Measurements from ENCODE around the gene TRIM49B.
"Not testable (repeated sequence)": the region's sequence is repeated elsewhere in the genome, so short reads cannot be mapped to it uniquely, and the experiment has no call there.

TRIM49B gene

DNA sequence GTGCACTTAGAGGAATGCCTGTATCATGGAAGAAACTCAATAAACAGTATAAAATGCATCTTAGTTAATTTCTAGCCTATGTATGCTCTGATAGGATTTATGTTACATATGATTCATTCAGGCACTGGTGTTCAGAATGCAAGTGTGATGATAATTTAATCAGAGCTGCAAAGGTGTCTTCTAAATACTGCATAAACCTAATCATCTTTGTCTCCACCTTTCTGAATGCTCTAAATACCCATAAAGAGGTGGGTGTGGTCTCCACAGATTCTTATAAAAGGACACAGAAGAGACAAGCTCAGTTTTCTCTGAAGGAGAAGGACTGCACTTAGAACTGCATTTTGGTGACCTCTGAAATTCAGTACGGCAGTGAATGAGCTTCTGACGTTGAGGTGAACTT, at the start of gene TRIM49B:
TRIM49B (plus strand) TSS at position 301 of the 400 bp plus-strand sequence. CDS start 2,777 bp downstream, outside the sequence.
- H2AFZ ChIP-seq (ENCODE audit: low read depth, low read length); H3K4me1 ChIP-seq (ENCODE audit: low read length); H3K4me2 ChIP-seq (ENCODE audit: low read length); H3K9ac ChIP-seq (ENCODE audit: low read length); H3K9me3 ChIP-seq (ENCODE audit: insufficient read depth, low read length); H3K27me3 ChIP-seq (ENCODE audit: low read depth, low read length); H3K27ac ChIP-seq (ENCODE audit: low read length); H4K20me1 ChIP-seq (ENCODE audit: insufficient read depth, low read length); H3K79me2 ChIP-seq (ENCODE audit: low read length); H3K4me3 ChIP-seq (ENCODE audit: low read length); H3K36me3 ChIP-seq (replicated peaks; ENCODE audit: low read depth, low read length): not testable (repeated sequence)

DNA sequence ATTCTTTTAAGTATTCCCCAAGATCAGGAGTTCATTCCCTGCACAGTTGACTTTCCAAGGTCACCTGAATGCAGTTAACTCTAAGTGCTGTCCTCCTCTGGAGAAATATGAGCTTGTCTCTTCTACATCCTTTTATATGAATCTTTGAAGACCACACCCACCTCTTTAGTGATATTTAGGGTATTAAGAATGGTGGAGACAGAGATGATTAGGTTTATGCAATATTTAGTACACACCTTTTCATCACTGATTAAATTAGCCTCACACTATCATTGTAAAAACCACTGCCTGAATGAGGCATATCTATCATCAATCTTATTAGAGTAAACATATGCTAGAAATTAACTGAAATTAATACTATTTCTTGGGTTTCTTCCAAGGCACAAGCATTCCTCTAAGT, 44.8 kb upstream of the TRIM49B start, which contains the start of gene TRIM51G:
TRIM51G (minus strand) TSS at position 101 of the 400 bp plus-strand sequence. CDS start 2,190 bp downstream, outside the sequence.
- H3K4me2 ChIP-seq (ENCODE audit: low read length); H3K79me2 ChIP-seq (ENCODE audit: low read length); H3K4me3 ChIP-seq (ENCODE audit: low read length); H3K9me3 ChIP-seq (ENCODE audit: insufficient read depth, low read length); H3K36me3 ChIP-seq (replicated peaks; ENCODE audit: low read depth, low read length); H4K20me1 ChIP-seq (ENCODE audit: insufficient read depth, low read length); H3K27ac ChIP-seq (ENCODE audit: low read length); H3K4me1 ChIP-seq (ENCODE audit: low read length); H3K27me3 ChIP-seq (ENCODE audit: low read depth, low read length); H3K9ac ChIP-seq (ENCODE audit: low read length); H2AFZ ChIP-seq (ENCODE audit: low read depth, low read length): not testable (repeated sequence)

DNA sequence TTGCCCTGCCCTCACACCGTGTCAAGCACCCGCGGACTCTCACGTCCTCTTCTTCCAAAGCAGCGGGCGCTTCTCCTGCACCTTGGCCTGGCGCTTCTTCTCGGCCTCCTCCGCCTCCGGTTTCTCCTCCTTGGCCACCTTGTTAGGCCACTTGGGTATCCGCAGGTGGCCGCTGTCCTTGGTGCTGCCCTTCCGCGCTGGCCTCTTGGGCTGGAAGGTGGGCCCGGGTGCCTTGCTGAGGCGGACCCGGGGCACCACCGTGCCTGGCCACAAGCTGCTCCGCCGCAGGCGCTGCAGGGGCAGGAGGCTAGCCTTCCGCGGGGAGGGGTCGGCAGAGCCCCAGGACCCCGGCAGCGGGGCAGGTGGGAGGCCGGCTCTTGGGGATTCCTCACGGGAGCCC, 19.6 kb downstream of the TRIM49B start:
- H3K4me3 ChIP-seq (ENCODE audit: low read length); H3K27me3 ChIP-seq (ENCODE audit: low read depth, low read length); H3K36me3 ChIP-seq (replicated peaks; ENCODE audit: low read depth, low read length); H3K4me1 ChIP-seq (ENCODE audit: low read length); H4K20me1 ChIP-seq (ENCODE audit: insufficient read depth, low read length); H2AFZ ChIP-seq (ENCODE audit: low read depth, low read length); H3K4me2 ChIP-seq (ENCODE audit: low read length); H3K9ac ChIP-seq (ENCODE audit: low read length); H3K79me2 ChIP-seq (ENCODE audit: low read length); H3K9me3 ChIP-seq (ENCODE audit: insufficient read depth, low read length); H3K27ac ChIP-seq (ENCODE audit: low read length): not testable (repeated sequence)

GRCh38 chr11:49049821-49050220, 21.2 kb downstream of the TRIM49B start:
- not testable (repeated sequence) for H2AFZ ChIP-seq (ENCODE audit: low read depth, low read length); H3K9ac ChIP-seq (ENCODE audit: low read length); H4K20me1 ChIP-seq (ENCODE audit: insufficient read depth, low read length); H3K27ac ChIP-seq (ENCODE audit: low read length); H3K4me3 ChIP-seq (ENCODE audit: low read length); H3K36me3 ChIP-seq (replicated peaks; ENCODE audit: low read depth, low read length); H3K4me2 ChIP-seq (ENCODE audit: low read length); H3K9me3 ChIP-seq (ENCODE audit: insufficient read depth, low read length); H3K27me3 ChIP-seq (ENCODE audit: low read depth, low read length); H3K4me1 ChIP-seq (ENCODE audit: low read length); H3K79me2 ChIP-seq (ENCODE audit: low read length)

- H3K27me3 ChIP-seq (ENCODE audit: low read depth, low read length); H3K4me1 ChIP-seq (ENCODE audit: low read length); H2AFZ ChIP-seq (ENCODE audit: low read depth, low read length); H3K79me2 ChIP-seq (ENCODE audit: low read length); H3K36me3 ChIP-seq (replicated peaks; ENCODE audit: low read depth, low read length); H3K27ac ChIP-seq (ENCODE audit: low read length); H4K20me1 ChIP-seq (ENCODE audit: insufficient read depth, low read length); H3K4me2 ChIP-seq (ENCODE audit: low read length); H3K9ac ChIP-seq (ENCODE audit: low read length); H3K4me3 ChIP-seq (ENCODE audit: low read length); H3K9me3 ChIP-seq (ENCODE audit: insufficient read depth, low read length): not testable (repeated sequence)
Observed at GRCh38 chr11:49059012-49059411, 30.4 kb downstream of the TRIM49B start, which contains the start of gene TRIM64C. TRIM64C (minus strand) TSS chr11:49059112; CDS start chr11:49059112, 0 bp downstream.

DNA sequence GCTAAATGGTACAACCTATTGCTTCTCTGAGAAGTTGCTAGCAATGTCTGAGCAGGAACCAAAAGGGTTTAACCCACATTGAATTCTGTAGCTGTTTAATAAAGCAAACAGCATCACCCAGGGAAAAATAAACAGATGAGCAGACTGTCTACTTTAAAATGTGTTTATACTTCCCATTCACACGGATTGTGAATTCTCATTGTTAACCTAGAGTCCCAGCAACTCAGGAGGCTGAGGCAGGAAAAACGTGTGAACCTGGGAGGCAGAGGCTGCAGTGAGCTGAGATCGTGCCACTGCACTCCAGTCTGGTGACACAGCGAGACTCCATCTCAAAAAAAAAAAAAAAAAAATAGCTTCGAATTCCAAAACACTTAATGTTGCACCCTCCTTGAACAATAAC, 41.3 kb downstream of the TRIM49B start:
- H3K4me2 ChIP-seq (ENCODE audit: low read length); H3K9me3 ChIP-seq (ENCODE audit: insufficient read depth, low read length); H2AFZ ChIP-seq (ENCODE audit: low read depth, low read length); H3K9ac ChIP-seq (ENCODE audit: low read length); H3K4me1 ChIP-seq (ENCODE audit: low read length); H3K27ac ChIP-seq (ENCODE audit: low read length); H4K20me1 ChIP-seq (ENCODE audit: insufficient read depth, low read length); H3K36me3 ChIP-seq (replicated peaks; ENCODE audit: low read depth, low read length); H3K79me2 ChIP-seq (ENCODE audit: low read length); H3K27me3 ChIP-seq (ENCODE audit: low read depth, low read length); H3K4me3 ChIP-seq (ENCODE audit: low read length): not testable (repeated sequence)

Measured in OCI-LY3 (cell line).